Measurements from ENCODE around the gene PLTP.
A peak's percentile ranks its signal among the peaks of the same experiment; 100 is the strongest.

The PLTP gene

DNA sequence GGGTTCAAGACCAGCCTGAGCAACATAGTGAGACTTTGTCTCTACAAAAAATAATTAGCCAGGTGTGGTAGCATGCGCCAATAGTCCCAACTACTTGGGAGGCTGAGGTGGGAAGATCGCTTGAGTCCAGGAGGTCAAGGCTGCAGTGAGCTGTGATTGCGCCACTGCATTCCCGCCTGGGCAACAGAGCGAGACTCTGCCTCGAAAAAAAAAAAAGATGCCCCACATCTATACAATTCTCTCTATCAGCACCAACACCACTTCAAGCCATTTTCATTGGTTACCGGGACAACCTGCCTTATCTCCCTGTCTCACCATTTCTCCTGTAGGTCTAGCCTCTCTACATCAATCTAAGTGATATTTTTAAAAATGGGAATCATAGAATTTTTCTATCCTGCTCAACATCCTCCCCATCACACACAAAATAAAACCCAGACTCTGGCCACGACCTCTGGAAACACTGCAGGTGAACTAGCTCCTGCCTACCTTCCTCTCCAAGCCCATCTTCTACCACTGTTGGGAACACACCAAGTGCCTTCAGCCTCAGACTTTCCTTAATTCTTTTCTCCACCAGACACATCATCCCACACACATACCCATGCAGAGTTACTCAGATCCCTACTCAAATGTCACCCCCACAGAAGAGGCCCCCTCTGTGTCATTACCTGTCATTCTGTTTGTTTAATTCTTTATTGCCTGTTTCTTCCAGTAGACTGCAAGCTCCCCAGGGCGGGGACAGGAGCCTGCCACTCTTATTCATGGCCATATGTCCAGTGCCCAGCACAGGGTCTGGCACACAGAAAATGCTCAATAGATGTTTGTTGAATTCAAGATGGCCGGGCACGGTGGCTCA lies 9.6 kb upstream of the PLTP start:
- FAIRE-seq (no peak), DNase-seq (ENCODE audit: insufficient read length, low spot score) (no peak)

DNA sequence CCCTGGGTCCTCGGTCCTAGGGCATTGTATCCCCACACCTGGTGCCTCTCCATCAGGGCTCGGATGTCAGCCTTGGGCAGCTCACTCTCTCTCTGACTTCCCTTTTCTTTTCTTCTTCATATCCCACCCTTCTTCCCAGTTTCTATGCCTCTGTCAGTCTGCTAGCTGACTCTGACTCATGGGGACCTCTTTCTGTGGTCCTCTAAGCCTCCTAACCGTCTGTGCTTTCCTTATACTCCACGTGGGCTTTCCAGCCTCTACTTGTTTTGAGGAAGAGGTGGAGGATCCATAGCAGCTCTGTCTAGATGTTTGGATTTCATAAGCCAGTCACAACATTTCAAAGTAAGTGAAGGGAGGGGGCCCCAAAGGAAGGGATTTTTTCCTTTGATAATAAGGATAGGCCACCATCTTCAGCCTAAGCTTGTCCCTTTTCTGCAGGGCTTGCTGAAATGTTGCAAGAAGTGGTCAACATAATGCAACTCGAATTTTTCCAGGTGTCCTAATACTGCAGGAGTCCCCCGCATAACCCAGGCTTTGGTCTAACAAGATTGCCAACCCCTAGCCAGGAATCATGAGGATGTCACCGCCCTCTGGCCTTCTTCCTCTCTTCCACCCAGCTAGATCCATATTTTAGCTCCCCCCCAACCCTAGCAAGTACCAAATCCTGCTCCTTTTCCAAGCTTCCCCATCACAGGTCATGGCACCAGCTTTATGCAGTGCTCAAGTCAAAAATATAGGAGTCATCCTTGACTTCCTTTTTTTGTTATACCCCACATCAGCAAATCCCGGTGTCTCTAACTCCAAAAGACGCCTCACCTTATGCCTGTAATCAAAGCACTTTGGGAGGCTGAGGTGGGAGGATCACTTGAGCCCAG lies 8.7 kb upstream of the PLTP start:
- DNase-seq (ENCODE audit: insufficient read length, low spot score) (no peak), FAIRE-seq (no peak)

DNA sequence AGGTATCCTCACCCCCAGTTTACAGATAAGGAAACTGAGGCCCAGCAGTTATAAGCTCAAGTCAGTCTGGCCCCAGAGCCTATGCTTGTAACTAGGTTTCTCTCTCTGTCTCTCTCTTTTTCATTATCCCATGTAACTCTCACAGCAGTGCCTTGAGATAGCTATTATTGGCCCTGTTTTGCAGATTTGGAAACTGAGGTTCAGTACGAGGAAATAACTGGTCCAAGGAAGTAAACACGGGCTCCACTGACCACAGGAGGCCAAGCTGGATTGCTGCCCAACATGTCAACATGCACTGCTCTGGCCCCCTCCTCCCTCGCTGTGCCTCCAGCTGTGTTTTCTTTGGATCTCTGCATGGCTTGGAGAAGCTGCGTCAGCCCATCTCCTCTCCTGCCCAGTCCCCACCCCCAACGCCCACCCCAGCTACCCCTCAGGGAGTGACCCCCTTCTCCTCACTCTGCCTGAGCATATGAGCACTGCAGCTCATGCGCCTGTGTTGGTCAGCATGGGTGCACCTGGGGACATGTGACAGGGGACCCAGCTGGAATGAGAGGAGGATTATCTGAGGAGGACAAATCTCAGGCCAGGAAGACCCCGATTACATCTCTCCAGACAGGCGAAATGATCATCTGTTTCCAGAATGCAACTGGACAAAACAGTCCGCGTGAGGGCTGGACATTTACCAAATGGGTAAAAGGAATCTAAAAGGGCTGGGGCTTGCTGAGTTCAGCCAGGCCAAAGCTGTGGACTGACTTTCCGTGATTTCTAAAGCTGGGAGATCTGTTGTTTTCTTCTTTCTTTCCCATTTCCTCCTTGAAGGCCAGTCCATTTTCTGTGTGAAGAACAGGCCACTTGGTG lies 7.8 kb upstream of the PLTP start:
- DNase-seq (ENCODE audit: insufficient read length, low spot score) (no peak), FAIRE-seq (no peak)

DNA sequence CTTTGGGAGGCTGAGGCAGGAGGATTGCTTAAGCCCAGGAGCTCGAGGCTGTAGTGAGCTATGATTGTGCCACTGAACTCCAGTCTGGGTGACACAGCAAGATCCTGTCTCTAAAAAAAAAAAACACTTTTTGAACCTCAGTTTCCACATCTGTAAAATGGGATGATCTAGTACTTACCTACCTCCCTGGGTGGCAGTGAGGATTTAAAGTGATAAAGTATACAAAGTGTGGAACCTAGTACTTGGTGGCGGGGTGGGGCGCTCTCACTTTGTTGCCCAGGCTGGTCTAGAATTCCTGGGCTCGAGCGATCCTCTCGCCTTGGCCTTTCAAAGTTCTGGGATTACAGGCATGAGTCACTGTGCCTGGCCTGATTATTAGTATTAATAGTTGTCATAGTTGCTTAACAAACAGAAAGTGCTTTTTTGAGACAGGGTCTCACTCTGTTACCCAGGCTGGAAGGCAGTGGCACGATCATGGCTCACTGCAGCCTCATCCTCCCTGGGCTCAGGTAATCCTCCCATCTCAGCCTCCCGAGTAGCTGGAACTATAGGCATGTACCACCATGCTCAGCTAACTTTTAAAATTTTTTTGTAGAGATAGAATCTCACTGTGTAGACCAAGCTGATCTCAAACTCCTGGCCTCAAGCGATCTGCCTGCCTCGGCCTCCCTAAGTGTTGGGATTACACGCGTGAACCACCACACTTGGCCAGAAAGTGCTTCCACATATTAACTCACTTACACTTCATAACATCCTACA lies 7.0 kb upstream of the PLTP start:
- DNase-seq (ENCODE audit: insufficient read length, low spot score) (no peak), FAIRE-seq (no peak)

DNA sequence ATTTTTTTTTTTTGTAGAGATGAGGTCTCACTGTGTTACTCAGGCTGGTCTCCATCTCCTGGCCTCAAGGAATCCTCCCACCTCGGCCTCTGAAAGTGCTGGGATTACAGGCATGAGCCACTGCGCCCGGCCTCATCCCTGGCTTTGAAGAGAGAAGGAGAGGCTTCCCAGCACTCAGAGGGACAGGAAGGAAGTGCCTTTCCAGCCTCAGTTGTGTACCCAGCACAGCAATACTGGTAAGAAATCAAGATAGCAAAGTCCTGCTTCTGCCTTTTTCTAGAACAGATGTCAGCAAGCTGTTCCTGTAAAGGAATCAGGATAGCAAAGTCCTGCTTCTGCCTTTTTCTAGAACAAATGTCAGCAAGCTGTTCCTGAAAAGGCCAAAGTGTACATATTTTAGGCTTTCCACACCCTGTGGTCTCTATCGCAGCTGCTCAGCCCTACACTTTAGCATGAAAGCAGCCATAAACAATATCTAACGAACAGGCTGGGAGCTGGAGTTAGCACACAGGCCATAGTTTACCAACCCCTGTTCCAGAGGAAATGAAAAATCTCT lies 6.3 kb upstream of the PLTP start:
- FAIRE-seq (no peak), DNase-seq (ENCODE audit: insufficient read length, low spot score) (no peak)

DNA sequence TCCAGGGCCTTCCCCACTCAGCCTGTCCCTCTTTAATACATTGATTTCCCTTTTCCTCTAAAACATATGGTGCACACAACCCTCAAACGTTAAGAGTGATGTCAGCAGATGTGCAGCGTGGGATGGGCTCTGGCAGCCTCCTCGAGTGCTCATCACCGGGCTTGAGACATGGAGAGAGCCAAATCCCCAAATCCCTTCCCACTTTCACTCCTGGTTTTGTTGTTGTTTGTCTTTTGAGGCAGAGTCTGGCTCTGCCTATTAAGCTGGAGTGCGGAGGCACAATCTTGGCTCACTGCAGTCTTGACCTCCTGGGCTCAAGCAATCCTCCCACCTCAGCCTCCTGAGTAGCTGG lies 5.8 kb upstream of the PLTP start:
- no peak for FAIRE-seq
- no peak for DNase-seq (ENCODE audit: insufficient read length, low spot score)

DNA sequence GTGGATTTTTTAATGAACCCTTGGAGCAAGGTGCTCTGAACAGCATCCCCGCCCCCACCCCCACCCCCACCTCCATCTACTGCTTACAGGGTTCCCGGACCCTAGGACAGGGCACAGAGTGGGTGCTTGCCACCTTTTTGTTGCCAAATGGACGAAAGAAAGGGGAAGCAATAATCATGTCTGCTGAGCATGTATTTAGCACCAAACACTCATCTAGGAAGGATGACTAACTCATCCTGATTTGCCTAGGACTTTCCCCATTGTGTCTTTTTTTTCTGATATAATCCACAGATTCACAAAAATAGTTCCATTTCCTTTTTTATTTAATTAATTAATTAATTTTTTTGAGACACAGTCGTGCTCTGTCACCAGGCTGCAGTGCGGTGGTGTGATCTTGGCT lies 1.2 kb upstream of the PLTP start:
- DNase-seq (ENCODE audit: insufficient read length, low spot score) = no peak
- no peak for FAIRE-seq

DNA sequence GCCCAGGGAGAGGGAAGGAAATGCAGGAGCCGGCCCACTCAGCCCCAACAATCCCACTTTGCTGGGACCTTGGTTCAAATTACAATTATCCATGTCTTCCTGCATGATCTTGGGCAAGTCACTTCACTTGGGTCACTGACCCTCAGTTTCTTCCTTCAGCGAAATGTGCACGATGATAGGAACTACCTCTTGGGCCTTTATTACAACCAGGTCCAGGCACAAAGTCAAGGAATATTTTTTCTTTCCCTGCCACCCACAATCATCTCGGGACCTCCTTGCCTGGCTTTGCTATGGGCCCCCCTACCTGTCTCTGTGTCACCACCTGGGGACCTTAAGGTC lies 358 bp upstream of the PLTP start:
- DNase-seq (ENCODE audit: insufficient read length, low spot score) = no peak
- no peak for FAIRE-seq

DNA sequence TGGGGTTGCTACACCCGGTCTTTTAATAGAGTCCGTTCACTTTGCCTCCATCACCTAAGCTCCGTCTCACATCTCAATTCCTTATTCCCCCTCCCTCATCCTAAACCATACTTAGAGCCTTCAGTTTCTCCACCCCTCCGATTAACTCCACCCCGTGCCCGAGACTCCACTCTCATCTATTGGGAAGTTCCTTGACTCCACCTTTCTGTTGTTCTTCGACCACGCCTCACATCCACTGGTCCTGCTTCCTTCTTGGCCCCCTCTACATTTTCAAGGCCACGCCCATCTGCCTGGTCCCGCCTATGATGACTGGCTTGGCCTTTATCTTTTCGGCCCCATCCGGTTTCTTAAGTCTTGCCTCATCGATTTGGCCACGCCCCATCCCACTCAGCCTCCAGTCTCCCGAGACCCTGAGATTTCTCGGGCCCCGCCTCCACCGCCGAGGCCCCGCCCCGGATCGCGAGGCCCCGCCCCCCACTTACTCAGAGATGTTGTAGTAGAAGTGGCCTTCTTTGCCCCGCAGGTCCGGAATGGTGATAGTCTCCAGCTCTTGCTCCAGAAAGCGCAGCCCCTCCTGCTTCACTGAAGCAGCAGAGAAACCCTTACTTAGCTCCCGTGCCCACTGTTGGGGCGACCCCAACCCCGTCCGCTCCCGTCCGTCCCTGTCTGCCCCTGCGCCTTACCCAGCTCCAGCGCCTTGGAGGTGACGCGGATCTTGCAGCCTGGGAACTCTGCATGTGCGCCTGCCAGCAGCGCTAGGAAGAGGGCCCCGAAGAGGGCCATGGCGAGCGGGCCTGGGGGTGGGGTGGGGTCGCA lies 1.1 kb downstream of the PLTP start:
- DNase-seq (ENCODE audit: insufficient read length, low spot score) (peak; percentile 96), FAIRE-seq (peak; percentile 98)

DNA sequence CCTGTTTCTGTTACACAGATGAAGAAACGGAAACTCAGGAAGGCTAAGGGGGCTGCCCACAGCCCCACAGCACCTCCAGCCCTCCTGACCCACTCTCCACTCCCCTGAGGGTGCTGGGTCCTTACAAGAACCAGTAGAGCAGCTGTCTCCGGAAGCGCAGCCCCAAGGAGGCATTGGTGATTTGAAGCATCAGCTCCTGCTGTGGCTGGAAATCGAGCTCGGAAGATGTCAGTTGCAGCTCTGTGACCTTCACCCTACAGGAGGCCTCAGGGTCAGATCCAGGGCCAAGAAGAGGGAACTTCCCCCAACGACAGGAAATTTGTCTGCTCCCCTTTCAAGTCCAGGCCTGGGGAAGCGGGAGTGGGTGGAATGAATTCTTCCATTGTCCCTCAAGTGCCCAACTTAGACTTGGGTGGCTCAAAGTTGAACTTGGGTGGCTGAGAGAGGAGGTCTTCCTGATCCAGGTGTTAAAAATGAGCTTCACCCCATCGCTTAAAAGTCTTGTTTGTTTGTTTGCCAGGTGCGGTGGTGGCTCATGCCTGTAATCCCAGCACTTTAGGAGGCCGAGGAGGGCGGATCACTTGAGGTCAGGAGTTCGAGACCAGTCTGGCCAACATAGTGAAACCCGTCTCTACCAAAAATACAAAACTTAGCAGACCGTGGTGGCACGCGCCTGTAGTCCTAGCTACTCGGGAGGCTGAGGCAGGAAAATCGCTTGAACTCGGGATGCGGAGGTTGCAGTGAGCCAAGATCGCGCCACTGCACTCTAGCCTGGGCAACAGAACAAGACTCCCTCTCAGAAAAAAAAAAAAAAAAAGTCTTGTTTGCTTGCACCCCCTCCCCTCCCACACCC lies 1.9 kb downstream of the PLTP start:
- FAIRE-seq (no peak), DNase-seq (ENCODE audit: insufficient read length, low spot score) (no peak)

DNA sequence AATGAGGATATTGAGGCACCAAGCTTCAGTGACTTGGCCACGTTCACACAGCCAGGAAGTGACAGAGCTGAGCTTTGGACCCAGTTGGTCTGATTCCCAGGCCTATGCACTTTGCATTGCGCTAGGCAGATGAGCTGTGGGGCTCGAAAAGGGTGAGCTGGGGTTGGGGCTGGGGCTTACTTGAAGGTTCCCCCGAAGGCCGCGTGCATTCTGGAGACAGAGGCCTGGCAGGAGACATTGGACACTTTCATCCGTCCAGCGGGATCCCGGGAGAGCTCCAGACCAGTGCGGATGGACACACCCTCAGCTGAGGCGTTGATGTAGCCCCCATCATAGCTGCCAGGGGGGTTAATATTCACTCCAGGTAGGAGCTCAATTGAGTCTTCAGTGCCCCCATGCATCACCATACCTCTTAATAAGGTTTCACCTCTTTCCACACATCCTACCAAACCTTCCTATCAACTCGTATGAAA lies 2.6 kb downstream of the PLTP start:
- DNase-seq (ENCODE audit: insufficient read length, low spot score) (no peak), FAIRE-seq (no peak)

DNA sequence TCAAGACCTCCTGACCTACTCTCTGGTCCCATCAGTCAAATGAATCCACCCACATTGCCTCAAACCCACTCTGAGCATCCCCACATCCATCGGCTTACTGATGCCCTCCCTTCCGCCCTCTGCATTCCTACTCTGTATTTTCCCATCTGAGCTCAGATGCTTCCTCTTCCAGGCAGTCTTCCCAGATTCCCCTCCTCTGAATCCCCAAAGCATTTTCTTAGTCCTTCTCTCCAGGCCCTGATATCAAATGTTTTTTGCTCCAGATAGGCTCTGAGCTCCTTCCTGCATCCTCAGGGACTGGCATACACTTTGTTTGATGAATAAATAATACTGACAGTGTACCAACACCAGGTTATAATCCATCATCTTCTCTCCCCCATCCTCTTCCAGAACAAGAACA lies 3.9 kb downstream of the PLTP start:
- DNase-seq (ENCODE audit: insufficient read length, low spot score) = no peak
- FAIRE-seq = no peak

DNA sequence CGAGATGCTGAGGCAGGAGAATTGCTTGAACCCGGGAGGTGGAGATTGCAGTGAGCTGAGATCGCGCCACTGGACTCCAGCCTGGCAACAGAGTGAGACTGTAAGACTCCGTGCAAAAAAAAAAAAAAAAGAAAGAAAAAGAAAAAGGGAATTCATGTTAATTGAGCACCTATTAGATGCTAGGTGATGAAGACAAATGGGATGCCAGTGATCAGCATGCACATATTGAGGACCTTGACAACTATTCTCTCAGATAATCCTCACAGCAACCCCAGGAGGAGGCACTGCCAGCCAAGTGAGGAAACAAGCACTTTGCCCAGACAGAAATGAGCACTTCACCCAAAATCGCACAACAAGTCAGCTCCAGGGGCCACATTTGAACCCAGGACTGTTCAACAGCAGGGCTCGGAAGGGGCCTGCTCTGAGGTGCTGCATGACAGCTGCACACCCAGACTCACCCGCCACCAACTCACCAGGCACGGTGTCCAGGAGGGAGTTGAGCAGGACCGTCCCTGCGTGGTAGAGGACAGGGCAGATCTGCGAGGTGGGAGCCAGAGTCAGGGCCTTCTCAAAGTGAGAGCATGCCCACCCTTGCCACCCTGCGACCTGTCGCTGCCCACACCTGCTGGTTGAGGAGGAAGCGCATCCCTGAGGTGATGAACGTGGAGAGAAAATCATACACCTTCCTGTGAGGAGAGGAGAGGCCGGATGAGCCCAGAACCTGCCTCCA lies 4.6 kb downstream of the PLTP start:
- no peak for DNase-seq (ENCODE audit: insufficient read length, low spot score)

DNA sequence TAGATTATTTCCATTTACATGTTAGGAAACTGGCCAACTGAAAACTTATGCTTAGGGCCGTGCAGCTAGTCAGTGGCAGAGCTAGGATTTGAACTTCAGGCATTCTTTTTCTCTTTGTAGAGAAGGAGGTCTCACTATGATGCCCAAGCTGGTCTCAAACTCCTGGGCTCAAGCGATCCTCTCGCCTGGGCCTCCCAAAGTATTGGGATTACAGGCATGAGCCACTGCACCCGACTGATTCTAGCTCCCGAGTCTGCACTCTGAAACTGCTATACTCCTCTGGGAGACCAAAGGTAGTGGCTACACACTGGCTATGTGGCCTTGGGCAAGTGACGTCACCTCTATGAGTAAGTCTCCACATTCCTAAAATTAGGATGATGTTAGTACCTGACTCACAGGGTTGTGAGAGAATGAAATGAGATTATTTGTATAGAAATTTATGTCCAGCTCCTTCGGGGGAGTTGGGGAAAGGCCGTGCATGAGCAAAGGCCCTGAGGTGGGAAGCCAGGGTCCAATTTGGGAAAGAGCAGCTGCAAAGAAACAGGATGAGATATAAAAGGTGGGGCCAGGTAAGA lies 6.4 kb downstream of the PLTP start:
- FAIRE-seq (no peak), DNase-seq (ENCODE audit: insufficient read length, low spot score) (no peak)

More for the DNA sequence above, 4.6 kb downstream of the PLTP start:
- FAIRE-seq = no peak

DNA sequence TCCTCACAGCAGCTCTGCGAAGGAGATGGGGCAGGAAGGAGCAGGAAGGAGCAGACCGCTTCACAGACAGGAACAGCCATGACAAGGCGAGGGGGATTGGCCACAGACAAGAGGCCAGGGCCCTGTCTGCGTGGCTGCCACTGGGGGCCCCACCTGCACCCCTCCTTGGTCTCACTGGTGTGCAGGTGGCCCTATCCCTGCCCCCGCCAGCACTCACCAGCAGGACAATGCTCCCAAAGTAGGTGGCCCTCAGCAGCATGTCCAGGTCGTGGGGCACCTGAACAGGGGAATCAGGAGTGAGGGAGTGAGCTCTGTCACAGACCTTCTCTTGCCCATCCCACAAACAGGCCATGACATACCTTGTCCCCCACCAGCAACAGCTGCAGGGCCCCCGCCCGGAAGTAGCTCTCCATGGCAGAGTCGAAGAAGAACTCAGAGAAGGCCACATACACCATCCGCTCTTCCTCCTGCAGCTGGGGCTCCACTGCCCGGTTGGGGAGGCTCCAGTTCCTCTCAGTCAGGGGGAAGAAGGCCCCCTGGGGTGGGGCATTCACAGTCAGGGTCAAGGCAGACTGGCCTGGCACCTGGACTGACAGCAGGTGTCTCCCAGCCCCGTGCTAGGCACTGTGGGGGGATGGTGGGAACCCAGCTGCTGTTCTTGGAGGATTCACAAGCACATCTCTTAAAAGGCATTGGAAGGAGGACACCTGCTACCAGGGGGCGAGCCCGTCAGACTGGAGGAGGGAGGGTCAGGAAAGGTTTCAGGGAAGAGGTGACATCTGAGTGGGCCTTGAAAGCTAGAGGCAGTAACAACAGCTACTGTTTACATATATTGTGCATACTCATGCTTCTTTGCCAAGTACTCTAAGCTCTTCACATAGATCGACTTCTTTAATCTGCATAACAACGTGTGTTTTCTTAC lies 7.1 kb downstream of the PLTP start:
- FAIRE-seq (no peak), DNase-seq (ENCODE audit: insufficient read length, low spot score) (no peak)

DNA sequence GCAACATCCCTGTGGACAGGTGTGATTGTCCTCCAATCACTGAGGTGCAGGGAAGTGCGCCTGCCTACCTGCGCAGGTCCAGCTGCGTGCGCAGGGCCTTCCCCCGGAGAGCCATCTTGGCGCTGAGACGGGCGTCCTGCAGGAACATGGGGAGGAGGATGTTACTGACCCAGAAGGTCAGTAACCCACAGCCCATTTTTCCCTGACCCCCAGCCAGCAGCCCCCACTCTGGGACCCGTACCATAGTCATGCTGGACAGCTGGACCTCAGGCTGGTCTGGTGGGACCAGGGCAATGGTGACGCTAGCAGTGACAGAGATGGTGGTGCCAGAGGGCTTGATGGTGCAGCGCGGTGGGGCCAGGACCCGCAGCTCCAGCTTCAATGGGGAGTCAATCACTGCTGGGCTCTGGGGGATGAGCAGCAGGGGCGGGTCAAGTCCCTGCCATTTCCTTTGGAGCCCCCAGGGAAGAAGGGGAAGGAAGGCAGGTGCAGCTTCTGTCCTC lies 9.7 kb downstream of the PLTP start:
- DNase-seq (ENCODE audit: insufficient read length, low spot score) = no peak

More for the DNA sequence above, 9.7 kb downstream of the PLTP start:
- FAIRE-seq = no peak
